Limb (tissue), 2 donors: ENCODE results near the gene BCL11A.

Source experiments
- DNase-seq, 2 donors: peaks; one replicate each; pipeline ENCODE4 v3.0.0-alpha.2; 2016; ENCODE audit errors: extremely low spot score in 2 of 2

The BCL11A gene

DNA sequence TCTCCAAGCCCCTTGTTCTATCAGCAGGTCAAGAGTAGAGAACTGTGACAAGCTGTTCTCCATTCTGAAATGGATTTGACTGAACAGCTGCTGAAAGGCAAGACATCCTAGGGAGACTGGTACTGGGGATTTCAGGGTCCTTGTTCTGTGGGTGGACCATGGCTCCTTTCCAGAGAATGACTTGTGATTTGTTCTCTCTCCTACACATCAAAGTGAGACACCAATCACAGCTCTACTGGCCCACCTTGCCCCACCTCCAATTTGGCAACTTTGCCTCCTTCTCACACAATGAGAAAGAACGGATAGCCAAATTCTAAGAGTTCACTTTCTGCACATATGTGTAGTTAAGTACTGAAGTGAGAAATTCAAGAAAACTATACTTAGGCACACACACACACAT, 67.4 kb downstream of the BCL11A start:
- no peak for DNase-seq

DNA sequence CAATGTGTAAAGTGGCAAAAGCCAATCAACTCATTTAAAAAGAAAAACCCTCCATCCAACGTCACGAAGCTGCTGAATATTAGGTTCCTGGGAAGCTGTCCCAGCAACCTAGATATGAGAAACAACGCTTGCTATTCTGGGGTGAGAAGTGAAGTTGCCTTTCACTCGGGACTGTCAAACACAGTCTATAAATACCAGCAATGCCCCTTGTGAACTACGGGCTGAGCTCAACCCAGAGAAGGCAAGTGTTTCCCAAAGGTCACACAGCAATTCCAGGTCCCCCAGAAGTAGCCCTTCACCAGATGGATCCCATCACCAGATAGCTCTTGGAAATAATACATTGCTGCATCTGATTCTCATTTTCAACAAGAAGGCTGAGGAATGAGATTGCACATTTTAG, 67.9 kb downstream of the BCL11A start:
- DNase-seq, result no peak

DNA sequence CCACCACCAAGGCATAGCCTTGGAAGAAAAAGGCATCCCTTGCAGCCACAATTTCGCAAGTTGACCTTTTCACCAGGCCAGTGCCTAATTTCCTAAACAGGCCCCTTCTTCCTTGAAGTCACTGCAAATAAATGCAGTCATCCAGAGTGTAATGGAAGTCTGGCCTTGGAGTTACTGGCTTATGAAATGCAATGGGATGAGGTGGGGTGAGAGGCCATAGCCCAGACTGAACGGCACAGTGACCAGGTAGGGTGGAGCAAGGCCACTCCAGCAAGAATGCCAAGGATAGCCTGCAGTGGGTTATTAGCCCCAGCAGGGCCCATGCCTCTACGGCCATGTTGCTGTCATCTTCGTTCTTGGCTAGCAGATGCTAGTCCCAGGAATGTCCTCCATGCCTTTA, 68.4 kb downstream of the BCL11A start:
- no peak for DNase-seq

- DNase-seq, result no peak
Observed at GRCh38 chr2:60484133-60484645, 69.3 kb downstream of the BCL11A start.

GRCh38 chr2:60483401-60483800, 70.1 kb downstream of the BCL11A start:
- no peak for DNase-seq

DNA sequence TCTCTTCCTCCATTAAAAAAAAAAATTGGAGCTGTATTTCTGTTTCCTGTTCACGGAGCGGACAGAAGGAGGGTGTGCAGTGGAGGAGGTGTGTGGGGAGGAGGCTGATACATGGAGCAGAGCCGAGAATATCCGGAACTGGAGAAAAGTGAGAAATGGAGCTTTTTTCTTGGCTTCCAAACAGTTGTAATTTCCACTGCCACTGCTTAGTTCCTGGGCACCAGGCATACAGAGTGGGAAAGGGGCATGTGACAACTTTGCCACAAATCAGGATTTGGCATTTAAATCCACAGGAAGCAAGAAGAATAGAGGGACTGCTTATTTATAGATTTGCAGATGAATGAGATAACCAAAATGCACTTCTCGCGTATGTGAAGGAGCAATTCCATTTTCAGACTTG, 71.2 kb downstream of the BCL11A start:
- DNase-seq, result no peak

DNA sequence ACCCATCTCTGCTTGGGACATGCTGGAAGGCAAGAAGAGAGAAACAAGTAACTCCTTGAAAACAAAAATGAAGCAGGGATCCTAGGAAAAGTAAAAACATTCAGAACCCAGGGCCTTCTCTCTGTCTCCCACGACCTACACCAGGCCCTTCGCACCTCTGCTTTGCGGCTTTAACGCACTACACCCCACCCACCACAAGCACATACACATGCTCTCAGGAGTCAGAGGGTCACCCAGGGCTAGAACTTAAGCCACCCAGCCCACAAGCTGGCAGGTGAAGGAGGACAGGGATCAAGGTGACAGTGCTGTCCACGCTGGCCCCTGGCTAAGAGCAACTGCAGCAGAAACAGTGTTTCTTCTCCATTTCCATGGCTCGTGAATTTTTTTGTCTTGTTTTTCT, 72.2 kb downstream of the BCL11A start:
- DNase-seq, result no peak

- no peak for DNase-seq
Observed at GRCh38 chr2:60480089-60480773, 73.2 kb downstream of the BCL11A start.

- no peak for DNase-seq
Observed at GRCh38 chr2:60479226-60480088, 74.0 kb downstream of the BCL11A start.

- DNase-seq, result no peak
Observed at GRCh38 chr2:60478660-60479059, 74.8 kb downstream of the BCL11A start.

DNA sequence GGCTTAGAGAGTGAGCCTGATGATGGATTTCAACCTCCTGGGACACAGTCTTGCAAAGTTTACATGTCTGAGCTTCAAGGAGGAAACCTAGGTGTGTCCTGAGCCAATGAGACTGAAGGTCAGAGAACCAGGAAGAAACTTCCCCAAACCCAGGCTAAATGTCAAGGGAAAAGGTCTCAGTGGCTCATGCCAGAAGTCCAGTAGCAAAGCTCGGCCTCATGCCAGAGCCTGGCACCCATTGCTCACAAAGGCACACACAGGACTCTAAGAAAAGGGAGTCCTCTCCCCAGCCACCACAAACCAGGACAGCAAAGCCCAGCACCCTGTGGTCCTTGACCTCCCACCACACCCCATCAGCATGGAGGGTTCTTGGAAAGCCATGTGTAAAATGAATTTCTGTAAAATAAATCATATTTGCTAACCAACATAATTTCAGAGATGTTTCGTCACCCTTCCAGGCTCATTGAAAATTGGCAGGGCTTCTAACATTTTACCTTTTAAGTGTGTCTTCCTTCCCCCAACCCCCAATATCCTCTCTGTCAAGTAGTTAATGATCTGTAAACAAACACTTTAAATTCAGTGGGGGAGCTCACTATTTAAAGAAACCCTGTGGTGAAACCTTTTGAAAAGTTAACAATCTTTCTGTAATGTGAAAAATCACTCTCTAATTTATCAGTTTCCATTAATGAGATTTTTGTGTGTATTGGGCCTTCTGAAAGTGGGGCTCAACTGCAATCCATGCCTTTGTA, 77.1 kb downstream of the BCL11A start:
- DNase-seq, result no peak

DNA sequence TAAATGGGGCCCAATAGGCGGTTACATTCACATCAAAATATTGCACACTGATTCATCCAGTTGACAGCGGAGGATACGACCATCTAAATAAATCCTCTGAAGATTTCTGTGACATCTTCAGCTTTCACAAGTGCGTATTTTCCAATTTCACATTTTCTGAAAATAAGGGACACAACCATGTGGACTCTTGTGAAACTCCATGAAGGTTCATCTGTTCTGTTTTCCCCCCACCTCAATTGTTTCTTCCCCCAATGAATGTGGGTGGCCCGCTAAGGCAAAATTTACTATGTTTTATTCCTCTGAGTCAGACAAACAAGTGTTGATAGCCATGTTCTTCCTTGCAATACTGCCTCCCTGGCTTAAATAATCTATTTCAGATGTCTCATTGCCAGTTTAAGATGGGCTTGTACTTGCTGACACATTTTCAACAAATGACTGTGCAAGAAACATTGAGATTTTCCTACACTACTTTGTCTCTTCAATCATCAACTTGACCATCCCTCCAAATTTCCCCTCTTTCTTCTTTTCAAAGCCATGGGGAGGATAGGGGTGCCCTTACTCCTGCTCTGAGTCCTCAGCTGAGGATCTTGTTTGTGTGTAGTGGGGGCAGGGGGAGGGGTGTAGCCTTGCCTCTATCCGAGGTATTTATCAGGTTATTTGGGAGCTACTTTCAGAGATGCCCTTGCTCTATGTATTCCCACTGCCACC, 78.2 kb downstream of the BCL11A start:
- DNase-seq, result no peak

DNA sequence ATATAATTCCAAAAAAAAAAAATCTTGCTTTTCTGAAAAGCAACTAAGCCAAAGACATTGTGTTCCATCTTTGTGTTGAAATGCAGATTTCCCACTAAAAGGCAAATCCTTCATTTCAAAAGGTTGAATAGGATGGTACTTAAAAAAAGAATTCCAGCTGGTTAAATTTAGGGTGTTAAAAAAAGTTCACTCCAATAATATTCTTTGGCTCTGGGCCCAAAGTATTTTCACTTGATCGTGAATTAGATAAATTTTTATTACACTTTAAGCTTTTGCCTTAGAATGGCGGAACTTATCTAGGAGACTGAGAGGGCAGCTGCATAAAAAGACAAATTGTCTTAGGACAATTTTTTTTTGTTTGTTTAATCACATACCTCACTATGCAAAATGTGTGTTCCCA, 79.2 kb downstream of the BCL11A start:
- DNase-seq, result no peak

- no peak for DNase-seq
Observed at GRCh38 chr2:60473546-60473945, 79.9 kb downstream of the BCL11A start.

DNA sequence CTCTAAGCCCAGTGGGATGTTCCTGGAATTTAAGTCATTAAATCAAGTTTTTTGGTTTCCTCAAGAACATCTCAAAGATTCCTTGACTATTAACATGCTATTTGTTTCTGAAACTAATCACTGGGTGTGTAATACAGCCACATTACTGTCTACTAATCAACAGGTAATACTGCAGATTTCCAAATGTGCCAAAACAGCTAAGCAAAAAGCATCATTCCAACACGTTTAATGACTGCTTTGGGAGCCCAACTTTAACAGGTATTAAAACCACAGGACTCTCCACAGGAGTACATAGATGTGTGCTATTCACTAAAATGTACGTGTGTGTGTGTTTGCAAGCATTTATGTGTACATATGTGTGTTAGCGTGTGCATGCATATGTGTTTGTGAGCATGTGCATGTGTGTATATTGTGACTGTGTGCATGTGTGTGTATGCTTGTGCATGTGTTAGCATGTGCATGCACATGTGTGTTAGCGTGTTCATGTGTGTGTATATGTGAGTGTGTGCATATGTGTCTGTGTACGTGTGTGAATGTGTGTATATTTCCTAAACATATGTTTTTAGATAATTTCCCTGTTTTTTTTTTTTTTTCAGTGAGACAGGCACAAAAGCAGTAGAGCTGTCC, 80.7 kb downstream of the BCL11A start:
- DNase-seq, result no peak

- DNase-seq, result no peak
Observed at GRCh38 chr2:60472041-60472440, 81.4 kb downstream of the BCL11A start.

- no peak for DNase-seq
Observed at GRCh38 chr2:60470340-60470739, 83.1 kb downstream of the BCL11A start.

DNA sequence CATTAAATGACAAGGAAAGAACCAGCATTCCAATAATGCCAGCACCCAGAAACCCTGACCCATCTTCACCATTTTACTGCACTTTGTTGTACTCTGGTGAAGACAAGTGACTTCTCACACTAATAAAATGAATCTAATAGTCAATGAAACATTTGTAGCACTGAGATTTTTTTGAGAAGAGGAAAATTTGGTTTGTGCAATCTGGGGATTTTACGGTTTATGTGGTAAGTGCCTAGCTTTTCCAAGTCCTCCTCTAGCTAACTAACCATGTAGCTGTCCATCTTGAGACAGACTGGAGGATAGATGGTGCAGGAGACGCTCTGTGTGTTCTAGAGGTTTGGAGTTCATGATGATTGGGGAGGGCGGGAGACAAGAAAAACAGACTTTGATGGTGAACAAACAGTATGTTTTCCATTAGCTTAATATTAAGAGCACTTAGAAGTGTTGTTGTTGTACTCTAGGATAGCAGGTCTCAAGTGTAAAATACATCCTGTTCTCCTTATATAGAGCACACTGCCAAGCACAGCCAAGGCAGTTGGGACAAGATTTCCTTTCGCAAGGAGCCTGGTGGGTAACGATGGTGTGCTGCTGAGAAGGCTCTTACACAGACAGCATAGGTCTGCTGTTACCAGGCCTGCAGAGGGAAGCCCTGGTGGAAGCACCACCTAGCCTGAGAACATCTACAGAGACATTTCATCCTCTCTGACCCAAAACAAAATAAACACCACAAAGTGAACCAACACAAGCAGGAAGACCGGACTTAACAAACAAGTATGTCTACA, 83.7 kb downstream of the BCL11A start:
- DNase-seq, result no peak

GRCh38 chr2:60468382-60469085, 84.9 kb downstream of the BCL11A start:
- DNase-seq, result no peak
